ENCODE results near the gene TK2. TPM values are rescaled to one million over a fixed set of nuclear protein-coding genes. Genes with fewer than 3 reads are reported as not detected.
A peak's percentile ranks its signal among the peaks of the same experiment; 100 is the strongest.
"Not testable (repeated sequence)": the region's sequence is repeated elsewhere in the genome, so short reads cannot be mapped to it uniquely, and the experiment has no call there.

TK2 gene
- total RNA-seq, 6 experiments from 2014 or later: 29.1 to 43.8 (median 32.6) TPM

- no peaks in the 10 kb centered on the region for H3K27me3 Mint-ChIP-seq (ENCODE audit: insufficient read depth)
- H3K36me3 Mint-ChIP-seq (ENCODE audit: low read depth): peaks cover 2% of the 10 kb centered on the region
- no peaks in the 10 kb centered on the region for H3K9me3 Mint-ChIP-seq
- TF ChIP-seq CTCF (IDR thresholded peaks at IDR 0.05): no peak
- H3K4me1 Mint-ChIP-seq (ENCODE audit: low read depth): peaks cover 33% of the 10 kb centered on the region
- H3K27ac Mint-ChIP-seq: no peak overlapping the region
- H3K4me3 Mint-ChIP-seq: no peak overlapping the region
- DNase-seq: no peak
Observed at GRCh38 chr16:66572356-66572755, 22.4 kb upstream of the TK2 start.

- peak overlapping the region; percentile 44; the same call in 1 of the 2 replicates for H3K27ac Mint-ChIP-seq
- H3K4me3 Mint-ChIP-seq: peak overlapping the region; percentile 36; the same call in 1 of the 2 replicates
- no peaks in the 10 kb centered on the region for H3K9me3 Mint-ChIP-seq
- H3K27me3 Mint-ChIP-seq (ENCODE audit: insufficient read depth): no peaks in the 10 kb centered on the region; the same call in 1 of the 2 replicates
- no peak for TF ChIP-seq CTCF (IDR thresholded peaks at IDR 0.05)
- DNase-seq: no peak
- H3K4me1 Mint-ChIP-seq (ENCODE audit: low read depth): peaks cover 38% of the 10 kb centered on the region
- H3K36me3 Mint-ChIP-seq (ENCODE audit: low read depth): peaks cover 13% of the 10 kb centered on the region
Observed at GRCh38 chr16:66569827-66570405, 20.0 kb upstream of the TK2 start.

- Mint-ChIP-seq H3K27me3 (ENCODE audit: insufficient read depth) (no peaks in the 10 kb centered on the region; the same call in 1 of the 2 replicates), H3K27ac (peak overlapping the region; percentile 44; the same call in 1 of the 2 replicates), H3K36me3 (ENCODE audit: low read depth) (peaks cover 13% of the 10 kb centered on the region), H3K4me1 (ENCODE audit: low read depth) (peaks cover 42% of the 10 kb centered on the region), H3K4me3 (peak overlapping the region; percentile 36), H3K9me3 (no peaks in the 10 kb centered on the region)
- no peak for TF ChIP-seq CTCF (IDR thresholded peaks at IDR 0.05)
- DNase-seq: peak; percentile 50
Observed at GRCh38 chr16:66569131-66569530, 19.2 kb upstream of the TK2 start.

- Mint-ChIP-seq H3K4me1 (ENCODE audit: low read depth) (peaks cover 42% of the 10 kb centered on the region), H3K9me3 (no peaks in the 10 kb centered on the region), H3K36me3 (ENCODE audit: low read depth) (peaks cover 13% of the 10 kb centered on the region), H3K4me3 (no peak overlapping the region), H3K27ac (peak overlapping the region; percentile 52; the same call in 1 of the 2 replicates), H3K27me3 (ENCODE audit: insufficient read depth) (no peaks in the 10 kb centered on the region; the same call in 1 of the 2 replicates)
- DNase-seq: no peak
- TF ChIP-seq CTCF (IDR thresholded peaks at IDR 0.05): no peak
Observed at GRCh38 chr16:66568355-66568754, 18.4 kb upstream of the TK2 start.

- not testable (repeated sequence) for H3K27ac Mint-ChIP-seq; DNase-seq; H3K9me3 Mint-ChIP-seq; H3K27me3 Mint-ChIP-seq (ENCODE audit: insufficient read depth); H3K4me3 Mint-ChIP-seq
- Mint-ChIP-seq H3K4me1 (ENCODE audit: low read depth) (peaks cover 42% of the 10 kb centered on the region), H3K36me3 (ENCODE audit: low read depth) (peaks cover 13% of the 10 kb centered on the region)
Observed at GRCh38 chr16:66567270-66567669, 17.3 kb upstream of the TK2 start.

GRCh38 chr16:66566051-66566901, 16.4 kb upstream of the TK2 start, which contains the start of gene CMTM1:
TSS of gene CMTM1 (plus strand) at chr16:66566439. CDS start at chr16:66566514, 75 bp downstream.
- Mint-ChIP-seq H3K4me3 (no peak within 1 kb of the TSS), H3K4me1 (ENCODE audit: low read depth) (peaks cover 42% of the 10 kb centered on the region), H3K27me3 (ENCODE audit: insufficient read depth) (no peaks in the 10 kb centered on the region; the same call in 1 of the 2 replicates), H3K27ac (no peak within 1 kb of the TSS; the same call in 1 of the 2 replicates), H3K9me3 (no peaks in the 10 kb centered on the region), H3K36me3 (ENCODE audit: low read depth) (peaks cover 13% of the 10 kb centered on the region)
- DNase-seq: no peak
- no peak for TF ChIP-seq CTCF (IDR thresholded peaks at IDR 0.05)
